Brain pericyte (primary cell): ENCODE data around the gene YWHAQ.
A peak's percentile ranks its signal among the peaks of the same experiment; 100 is the strongest.

ENCODE experiments used
- DNase-seq: peaks from one replicate; pipeline ENCODE4 v3.0.0-alpha.2; 2012; ENCODE audit warnings: low read depth, low spot score

Gene YWHAQ

DNA sequence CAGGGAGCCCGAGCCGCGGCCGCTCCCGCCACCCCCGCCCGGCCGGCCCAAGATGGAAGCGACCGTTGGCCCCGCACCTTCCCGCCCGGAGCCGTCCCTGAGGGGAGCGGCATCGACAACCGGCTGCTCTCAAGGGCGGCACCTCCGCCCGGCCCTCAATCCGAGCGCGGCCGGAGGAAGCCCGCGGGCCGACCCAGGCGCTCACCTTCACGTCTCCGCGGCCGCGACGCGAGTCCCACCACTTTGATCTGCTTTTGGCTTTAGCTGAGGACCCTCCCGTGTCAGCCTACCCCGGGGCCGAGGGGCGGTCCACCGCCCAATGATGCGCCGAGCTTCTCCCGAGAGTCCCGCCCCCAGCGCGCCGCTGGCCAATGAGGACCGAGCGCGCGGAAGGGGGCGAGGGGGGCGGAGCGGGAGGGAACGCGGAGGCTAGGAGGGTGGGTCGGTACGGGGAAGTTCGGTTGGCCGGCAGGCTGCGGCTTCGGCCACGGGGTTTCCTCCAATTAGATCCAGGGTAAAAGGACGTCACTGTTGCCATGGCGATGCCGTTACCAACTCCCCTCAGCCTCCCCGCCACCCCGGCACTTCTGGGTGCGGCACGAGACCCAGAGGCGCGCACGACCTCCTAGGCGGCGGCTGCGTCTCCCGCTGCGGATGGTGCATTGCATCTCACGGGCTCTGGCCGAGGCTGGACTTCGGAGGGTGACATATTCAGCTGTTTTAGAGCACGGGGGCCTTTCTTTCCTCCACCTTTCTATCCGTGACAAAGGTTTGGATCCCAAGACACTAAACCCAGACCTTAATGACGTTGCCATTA lies at the start of gene YWHAQ:
Gene YWHAQ (minus strand): TSS at position 262 of the 817 bp plus-strand sequence. CDS start 545 bp downstream, outside the sequence.
- DNase-seq: peak; percentile 97

DNA sequence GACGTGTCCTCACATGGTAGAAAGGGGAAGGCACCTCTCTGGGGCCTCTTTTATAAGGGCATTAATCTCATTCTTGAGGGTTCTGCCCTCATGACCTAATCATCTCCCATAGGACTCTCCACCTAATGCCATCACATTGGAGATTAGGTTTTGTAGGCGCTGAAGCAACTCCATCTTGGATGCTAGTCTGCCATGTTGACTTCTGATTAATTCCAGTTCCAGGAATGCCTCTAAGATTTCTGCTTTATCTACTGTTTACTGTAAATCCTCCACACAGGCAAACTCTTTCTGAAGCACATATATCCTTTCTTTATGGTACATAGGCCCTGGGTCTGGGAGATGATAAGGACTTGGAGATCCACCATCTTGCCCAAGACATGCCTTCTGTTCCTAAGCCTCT lies 49.3 kb upstream of the YWHAQ start:
- no peak for DNase-seq

DNA sequence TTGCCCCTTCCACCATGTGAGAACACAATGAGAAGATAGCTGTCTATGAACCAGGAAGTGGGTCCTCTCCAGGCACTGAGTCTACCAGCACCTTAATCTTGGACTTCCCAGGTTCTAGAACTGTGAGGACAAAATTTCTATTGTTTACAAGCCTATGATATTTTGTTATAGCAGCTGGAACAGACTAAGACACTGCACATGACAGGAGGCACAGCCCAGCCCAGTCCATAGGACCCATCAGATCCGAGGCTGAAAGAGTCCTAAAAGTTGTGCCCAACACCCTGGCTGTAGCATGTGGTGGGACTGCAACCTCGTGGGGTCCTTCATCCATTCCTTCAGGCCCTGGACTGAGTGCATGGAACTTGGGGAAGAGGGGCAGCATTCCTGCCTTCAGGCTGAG lies 48.4 kb upstream of the YWHAQ start:
- DNase-seq: no peak

DNA sequence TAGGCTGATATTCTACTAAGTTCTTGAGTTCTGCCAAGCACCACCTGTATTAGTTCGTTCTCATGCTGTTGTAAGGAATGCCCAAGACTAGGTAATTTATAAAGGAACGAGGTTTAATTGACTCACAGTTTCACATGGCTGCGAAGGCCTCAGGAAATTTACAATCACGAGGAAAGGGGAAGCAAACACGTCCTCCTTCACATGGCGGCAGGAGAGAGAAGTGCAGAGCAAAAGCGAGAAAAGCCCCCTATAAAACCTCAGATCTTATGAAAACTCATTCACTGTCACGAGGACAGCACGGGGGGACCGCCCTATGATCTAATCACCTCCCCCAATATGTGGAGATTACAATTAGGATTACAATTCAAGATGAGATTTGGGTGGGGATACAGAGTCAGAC lies 47.7 kb upstream of the YWHAQ start:
- DNase-seq: no peak

DNA sequence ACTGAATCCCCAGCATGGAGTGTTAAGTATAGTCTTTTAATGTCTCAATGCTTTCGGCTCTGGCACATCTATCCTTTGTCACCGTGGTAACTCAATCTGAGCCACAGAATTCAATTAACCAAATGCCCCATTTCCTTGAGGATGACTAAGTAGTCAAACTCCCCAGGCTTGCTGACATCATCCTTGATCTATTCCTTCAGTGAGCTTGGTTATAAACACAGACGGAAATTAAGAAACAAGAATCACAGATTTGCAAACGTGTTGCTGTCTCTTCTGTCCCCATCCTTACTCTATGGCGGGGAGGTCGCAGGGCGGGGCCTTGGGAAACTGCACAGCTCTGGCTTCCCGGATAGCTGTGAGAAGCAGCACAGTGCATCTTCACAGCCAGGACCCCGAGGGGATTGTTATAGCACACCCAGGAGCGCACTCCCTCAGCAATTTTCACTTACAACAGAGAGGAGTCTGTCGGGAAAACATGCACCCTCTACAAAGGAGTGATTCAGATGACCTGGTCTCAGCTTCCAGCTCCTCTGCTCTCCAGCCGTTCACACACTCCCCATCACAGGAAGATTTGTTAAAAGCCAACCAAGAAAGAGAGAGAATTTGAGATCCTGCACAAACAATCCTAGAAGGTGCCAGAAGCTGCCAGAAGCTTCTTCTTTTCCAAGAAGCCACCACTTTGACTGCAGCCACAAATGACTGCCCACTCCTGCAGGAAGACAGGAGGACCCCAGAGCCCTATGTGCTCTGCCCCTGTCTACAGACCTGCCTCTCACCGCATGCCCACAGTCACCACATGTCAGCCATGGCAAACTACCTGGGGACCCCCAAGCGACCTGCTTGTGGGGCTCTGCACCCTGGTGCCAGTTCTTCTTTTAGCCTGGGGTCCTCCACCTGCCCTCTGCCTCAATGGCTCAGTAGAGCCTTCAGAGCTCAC lies 44.9 kb upstream of the YWHAQ start:
- DNase-seq: no peak

DNA sequence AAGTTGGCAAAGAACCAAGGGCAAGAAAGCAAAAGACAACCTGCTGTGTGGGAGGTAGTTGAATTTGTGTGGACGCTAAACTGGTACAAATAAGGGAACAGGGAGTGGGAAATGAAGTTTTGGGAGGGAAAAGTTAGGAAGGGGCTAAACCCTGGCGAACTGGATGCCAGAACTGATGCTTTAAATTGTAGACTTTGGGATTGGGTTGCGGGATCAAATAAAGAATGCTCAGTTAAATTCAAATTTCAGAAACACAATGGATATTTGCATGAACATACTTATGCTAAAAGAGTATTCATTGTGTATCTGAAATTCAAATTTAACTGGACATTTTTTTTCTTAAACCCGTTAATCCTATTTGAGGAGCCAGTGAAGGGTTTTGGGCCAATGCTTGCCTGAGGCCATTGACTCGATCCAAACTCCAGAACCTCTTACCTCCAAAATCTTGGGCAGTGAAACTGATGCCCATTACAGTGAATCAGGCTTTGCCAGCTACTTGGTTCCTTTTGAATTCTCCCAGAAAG lies 44.2 kb upstream of the YWHAQ start:
- no peak for DNase-seq

DNA sequence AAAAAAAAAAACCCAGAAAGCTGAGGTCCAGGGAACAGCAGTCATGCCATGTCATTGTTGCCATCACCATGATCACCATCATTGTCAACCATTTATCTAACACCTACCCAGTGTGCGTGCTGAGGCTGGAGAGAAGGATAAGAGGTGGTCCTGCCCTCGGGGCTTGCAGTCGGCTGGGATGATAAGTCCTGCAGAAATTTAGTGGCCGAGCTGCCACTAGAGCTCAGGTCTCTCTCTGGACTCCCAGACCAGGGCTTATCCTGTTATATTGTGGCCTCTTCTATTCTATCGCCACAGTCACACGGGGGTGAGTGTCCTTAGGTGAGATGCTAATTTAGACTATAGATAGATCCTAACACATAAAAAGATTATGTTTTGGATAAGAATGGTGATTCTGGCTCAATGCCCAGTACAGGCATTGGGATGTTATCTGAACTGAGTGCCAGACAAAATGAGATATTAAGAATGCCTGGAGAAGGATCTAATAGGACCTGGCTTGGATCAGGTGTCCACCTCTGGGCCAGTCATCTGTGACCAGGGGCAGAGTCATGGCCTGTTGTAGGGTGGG lies 43.2 kb upstream of the YWHAQ start:
- no peak for DNase-seq

DNA sequence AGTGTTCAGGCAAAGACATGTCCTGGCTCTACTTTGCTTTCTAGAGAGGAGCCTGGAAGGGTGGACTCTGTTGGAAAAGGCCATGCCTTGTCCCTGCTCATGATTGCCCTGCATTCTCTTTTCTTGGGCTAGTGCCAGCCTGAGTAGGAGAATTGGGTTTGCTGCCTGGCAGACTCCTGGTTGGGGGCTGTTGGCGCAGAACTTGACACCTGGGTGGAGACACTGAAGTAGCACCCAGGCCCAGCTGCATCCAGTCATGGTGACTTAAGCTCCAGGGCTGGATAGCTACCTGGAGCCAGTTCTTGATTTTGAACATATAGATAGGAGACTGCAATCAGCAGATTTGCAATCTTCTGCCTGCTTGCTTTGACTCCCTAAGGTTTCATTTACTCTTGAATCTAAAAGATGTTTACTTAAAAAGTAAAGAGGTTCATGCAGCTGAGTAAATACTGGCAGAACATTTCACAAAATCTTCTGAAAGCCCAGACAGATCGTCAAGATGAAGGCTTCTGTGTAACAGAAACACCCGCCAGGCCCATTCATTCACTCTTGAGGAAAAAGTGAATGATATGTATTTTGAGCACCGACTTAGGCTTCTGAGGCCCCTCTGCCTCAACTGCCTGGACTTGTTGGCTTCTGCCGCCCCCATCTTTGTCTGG lies 38.0 kb upstream of the YWHAQ start:
- peak; percentile 63 for DNase-seq

DNA sequence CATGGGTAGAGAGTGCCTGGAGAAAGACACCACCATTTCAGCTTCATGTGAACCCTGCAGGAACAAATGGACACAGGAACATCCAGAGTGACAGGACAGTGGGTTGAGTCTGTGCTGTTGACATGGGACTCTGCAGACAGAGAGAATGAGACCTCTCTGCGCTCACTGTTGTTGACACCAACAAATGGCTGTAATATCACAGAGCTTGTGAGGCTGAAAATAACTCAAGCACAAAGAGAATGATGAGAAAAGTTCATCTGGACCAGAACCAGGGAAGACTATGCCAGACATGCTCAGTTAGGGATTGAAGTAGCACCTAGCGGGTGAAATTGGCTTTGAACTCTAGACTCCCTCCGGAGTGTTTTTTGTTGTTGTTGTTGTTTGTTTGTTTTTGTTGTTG lies 37.0 kb upstream of the YWHAQ start:
- no peak for DNase-seq

DNA sequence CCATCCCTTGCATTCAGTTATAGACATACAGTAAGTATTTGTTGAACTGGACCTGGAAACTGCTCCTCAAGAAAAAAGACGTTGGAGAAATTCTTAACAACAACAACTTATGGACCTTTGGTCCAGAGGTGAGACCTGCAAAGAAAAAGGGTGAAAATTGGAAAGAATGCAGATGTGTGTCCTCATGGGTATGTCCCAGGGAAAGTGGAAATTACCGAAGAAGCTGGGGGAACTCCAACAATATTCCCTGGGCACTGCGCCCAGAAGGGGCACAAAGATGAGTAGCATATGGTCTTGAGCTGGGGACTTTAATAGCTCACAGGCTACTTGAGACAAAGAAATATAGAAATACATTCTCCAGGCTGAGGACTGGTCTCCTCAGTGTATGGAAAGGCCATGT lies 35.5 kb upstream of the YWHAQ start:
- no peak for DNase-seq

DNA sequence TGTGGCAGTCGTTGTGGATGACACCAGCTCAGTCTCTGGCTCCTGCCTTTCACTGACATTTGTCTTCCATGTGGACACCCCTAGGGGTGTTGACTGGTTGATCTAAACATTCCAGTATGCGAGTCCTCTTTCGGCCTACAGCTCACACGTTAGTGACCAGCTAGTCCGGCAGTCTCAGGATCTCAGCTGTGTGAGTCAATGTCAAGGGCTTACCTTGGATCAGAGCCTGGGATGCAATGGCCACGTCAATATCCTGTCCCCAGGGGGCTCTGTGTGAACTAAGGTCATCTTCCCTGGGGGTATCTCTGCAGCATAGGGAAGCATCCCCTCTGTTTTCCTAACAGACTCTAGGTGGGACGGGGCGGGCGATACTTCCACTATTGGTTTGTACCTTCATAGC lies 35.1 kb upstream of the YWHAQ start:
- DNase-seq: peak; percentile 85

DNA sequence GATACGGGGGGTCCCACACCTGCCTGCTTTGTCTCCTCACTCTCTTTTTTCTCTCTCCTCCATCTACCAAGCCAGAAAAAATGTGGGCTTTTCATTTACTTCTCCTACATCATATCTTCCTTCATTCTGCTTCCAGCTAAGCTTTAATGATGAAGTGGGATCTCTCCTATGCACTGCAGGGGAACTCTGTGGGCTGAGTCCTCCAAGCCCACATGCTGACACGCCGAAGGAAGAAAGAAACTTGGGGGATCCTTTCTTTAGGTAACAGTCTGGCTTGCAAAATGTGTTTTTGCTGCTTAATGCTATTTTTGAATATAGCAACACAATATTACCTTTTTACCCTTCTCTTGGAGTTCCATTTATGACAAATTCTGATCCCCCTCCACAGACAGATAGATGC lies 33.6 kb upstream of the YWHAQ start:
- DNase-seq: no peak

DNA sequence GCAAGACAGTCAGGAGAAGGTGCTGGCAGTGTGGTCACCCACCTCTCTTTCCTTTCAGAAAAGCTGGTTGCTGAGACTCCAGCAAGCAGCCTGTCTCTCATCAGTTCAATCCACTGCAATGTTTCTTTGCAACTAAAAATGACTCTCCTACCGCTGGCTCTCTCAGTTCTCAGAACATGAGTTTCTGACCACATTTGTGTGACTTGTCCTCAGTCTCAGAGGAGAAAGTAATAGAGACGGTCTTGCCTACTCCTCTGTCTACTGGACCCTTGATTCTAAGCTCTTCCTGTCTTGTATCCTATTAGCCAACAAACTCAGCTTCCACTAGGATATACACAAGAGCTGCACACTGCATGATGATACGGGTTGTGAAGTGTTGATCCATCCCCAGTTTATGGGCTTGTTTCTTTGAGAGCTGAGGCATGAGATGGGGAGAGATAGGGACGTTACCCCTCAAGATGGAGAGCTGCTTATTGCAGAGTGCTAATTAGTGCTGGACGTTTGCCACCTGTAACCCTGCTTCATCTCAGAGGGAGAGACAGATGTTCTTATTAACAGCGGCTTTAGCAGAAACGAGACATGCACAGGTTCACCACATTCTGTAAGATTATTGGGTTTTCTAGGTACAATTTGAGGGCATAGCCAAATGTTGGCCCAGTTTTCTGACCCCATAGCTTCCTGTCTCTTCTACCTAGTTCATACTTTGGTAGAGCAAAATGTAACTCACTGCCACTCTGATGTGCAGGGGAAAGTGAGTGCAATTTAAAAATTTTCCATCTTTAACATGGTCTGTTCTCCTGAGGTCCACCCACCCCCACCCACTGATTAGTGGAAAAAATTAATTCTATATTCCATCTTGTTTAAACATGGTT lies 32.4 kb upstream of the YWHAQ start:
- no peak for DNase-seq

DNA sequence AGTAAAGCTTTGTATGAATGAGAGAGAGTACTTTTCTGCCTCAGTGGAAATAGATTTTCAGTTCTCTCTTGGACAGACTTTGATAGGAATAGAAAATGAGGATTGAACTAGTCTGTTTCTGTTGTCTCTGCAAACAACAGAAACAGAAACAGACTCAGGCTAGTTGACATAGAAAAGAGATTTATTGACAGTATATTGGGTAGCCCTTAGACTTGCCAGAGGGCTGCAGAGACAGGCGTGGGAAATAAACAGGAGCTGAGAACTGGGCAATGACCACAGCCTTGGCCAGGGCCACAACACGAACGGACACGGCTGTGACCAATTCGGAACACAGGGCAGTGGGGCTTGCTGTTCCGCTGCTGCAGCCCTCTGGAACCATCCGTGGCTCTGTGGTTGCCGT lies 30.5 kb upstream of the YWHAQ start:
- no peak for DNase-seq

DNA sequence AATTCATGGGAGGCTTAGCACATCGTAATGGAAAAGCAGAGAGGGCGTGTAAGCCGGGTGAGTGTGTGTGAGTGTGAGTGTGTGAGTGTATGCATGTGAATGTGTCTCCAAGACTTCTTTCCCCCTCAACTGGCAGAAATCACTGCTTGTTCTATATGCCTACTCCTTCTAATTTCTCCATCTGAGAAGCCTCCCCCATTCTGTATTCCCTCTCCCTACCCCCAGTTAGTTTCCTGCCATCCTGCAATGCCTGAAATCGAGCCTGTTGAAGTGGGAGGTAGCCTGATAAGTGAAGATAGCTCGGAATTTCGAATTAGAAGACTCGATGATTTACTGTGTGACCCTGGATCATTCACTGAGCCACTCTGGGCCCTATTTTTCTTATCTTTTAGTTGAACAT lies 30.0 kb upstream of the YWHAQ start:
- no peak for DNase-seq

DNA sequence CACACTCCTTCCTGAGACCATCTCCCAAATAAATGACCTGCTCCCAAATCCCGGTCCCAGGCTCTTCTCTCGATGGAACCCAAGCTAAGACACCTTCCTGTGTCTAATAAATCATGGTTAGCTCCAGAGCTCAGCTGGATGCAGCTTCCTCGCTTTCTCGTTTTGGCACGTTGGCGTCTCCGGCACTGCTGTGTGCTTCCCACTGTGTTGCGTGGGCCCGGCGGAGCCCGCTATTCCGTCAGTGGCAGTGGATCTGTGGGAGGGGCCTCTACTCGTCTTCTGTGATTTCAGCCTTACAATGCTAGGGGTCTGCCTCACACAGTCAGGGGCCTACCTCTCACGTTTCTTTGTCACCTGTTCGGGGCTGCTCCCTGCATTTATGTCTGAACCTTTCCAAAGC lies 29.4 kb upstream of the YWHAQ start:
- no peak for DNase-seq

DNA sequence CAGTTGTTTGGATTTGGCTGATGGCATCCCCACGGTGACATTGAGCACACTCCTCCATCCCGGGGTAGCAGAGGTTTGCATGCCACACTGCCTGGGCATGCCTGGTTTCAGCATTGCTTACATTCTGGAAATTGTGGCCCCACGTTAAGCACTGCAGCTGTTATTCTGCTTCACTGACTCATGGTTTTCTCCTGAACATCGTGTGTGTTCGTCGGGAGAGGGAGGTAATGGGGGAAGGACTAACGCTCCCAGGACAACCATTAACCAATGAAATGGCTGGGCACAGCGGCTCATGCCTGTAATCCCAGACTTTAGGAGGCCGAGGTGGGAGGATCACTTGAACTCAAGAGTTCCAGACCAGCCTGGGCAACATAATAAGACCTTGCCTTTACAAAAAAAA lies 28.2 kb upstream of the YWHAQ start:
- no peak for DNase-seq

DNA sequence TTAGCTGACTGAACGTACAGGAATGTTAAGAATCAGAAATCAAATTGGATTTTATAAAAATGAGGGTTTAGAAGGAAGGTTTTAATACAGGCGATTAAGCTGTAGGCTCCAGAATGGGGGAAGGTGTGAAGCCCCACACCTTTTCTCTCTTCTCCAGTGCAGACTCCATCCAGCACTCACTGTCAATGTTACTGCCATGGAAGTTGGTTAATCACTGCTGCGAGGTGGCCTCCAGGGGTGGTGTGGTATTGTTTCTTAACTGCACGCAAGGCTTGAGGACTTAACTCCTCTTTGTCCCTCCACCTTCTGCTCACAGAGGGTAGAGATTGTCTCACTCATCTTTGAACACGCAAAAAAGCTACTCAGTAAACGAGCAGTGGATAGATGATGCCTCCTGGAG lies 26.9 kb upstream of the YWHAQ start:
- no peak for DNase-seq

DNA sequence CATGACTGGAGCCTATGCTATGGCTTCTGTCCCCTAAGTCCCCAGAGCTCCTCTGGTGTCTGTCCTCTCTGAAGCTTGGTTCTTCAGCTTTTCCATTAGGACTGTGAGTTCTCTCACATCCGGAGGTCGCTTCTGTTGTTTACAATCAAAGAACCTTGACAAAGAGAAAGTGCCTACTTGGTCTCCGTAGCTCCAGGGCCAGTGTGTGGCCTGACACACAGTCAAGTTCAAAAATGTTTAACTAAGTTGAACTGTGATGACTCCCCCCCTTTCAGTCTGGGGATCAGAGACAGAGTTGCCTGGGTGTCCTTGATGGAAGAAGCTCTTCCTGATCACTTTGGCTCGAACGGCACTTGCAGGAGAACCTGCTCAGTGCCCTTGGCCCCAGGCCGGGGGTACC lies 26.3 kb upstream of the YWHAQ start:
- no peak for DNase-seq

DNA sequence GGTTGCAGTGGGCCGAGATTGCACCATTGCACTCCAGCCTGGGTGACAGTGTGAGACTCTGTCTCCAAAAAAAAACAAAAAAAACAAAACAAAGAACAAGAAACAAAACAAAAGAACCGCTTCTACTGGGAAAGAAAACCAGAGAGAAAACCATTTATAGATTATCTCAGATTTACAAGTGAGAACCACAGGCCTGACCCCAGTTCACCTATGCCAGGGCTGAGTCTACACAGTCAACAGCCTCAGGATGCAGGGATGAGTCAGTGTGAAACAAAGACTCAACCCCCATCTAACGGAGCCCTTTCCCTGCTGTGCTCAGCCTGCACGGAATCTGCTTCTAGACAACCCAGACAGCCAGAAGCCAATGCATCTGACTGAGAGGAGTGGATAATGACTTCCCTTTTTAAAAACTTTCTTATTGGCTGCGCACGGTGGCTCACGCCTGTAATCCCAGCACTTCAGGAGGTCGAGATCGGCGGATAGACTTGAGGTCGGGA lies 25.5 kb upstream of the YWHAQ start:
- DNase-seq: peak; percentile 91
